Sigmoid colon (tissue), 7 donors: ENCODE data around the gene LRRN4. TPM values are rescaled to one million over a fixed set of nuclear protein-coding genes. Genes with fewer than 3 reads are reported as not detected.

Source experiments
- DNase-seq: peaks from one replicate; pipeline ENCODE4 v3.0.0-alpha.2; 2019
- H3K27ac ChIP-seq, 4 donors: fragments of 200-600 bp; sonication (generic); one replicate each; pipeline ENCODE4 v1.5.1; 2016 to 2019; ENCODE audit warnings: mild to moderate bottlenecking in 1 of 4
- H3K27me3 ChIP-seq, 3 donors: fragments of 200-600 bp; sonication (generic); one replicate each; pipeline ENCODE4 v1.5.1; 2019; ENCODE audit warnings: mild to moderate bottlenecking in 1 of 3
- H3K36me3 ChIP-seq, 4 donors: fragments of 200-600 bp; sonication (generic); one replicate each; pipeline ENCODE4 v1.5.1; 2016 to 2019
- H3K4me1 ChIP-seq, 4 donors: fragments of 200-600 bp; sonication (generic); one replicate each; pipeline ENCODE4 v1.5.1; 2017 to 2019
- H3K4me3 ChIP-seq, 4 donors: fragments of 200-600 bp; sonication (generic); one replicate each; pipeline ENCODE4 v1.5.1; 2017 to 2019; ENCODE audit warnings: mild to moderate bottlenecking in 2 of 4, moderate library complexity in 1 of 4
- H3K9me3 ChIP-seq, 4 donors: fragments of 200-600 bp in 3 of 4; sonication (generic) in 3 of 4; one replicate each; pipeline versions ENCODE4 v1.5.1 to v1.6.1; 2013 to 2019
- EP300 ChIP-seq, 4 donors: sonication (generic); formaldehyde crosslinking; IDR thresholded peaks; one replicate each; pipeline ENCODE4 v1.6.1; 2017; ENCODE audit warnings: antibody characterized with exemption in 4 of 4
- POLR2A ChIP-seq, 2 donors: fragments of 450-650 bp; IDR thresholded peaks; one replicate each; pipeline ENCODE4 v1.6.1; 2016; ENCODE audit warnings: antibody characterized with exemption in 2 of 2, mild to moderate bottlenecking in 2 of 2, moderate library complexity in 2 of 2
- POLR2AphosphoS5 ChIP-seq, 4 donors: sonication (generic); formaldehyde crosslinking; IDR thresholded peaks; one replicate each; pipeline ENCODE4 v1.6.1; 2017; ENCODE audit warnings: antibody characterized with exemption in 4 of 4
- WGBS, 2 donors: extraction: QIAGEN DNeasy Blood & Tissue Kit; methylation state at CpG; one replicate each; pipeline ENCODE4 v1.1.7; 2013; 5-methylcytosine and 5-hydroxymethylcytosine counted together
- intact Hi-C: fragments of 100-400 bp; cut with DNase I; formaldehyde crosslinking; loops from one replicate; pipeline ENCODE4 v1.15.1; 2023
- polyA plus RNA-seq, 3 donors: library from polyadenylated mRNA; stranded (reverse); fragments of 200-250 nt; gene quantifications; one replicate each; pipeline ENCODE4 v1.2.3, GENCODE V29; 2013
- total RNA-seq, 4 donors: library from RNA; depleted of rRNA; stranded (reverse); fragments of >200 nt; gene quantifications; one replicate each; pipeline ENCODE4 v1.1.0, GENCODE V29; 2016
- TF ChIP-seq, protein P1 (sequence below), 4 experiments: fragments of 450-650 bp in 3 of 4; fragments of 200-600 bp in 1 of 4; IDR thresholded peaks; one replicate each; pipeline ENCODE4 v1.5.1; 2016 to 2019; ENCODE audit warnings: antibody characterized with exemption in 4 of 4, mild to moderate bottlenecking in 3 of 4, moderate library complexity in 2 of 4
- donor health status: healthy with polysubstance abuse.
- donor health status: Bipolar disorder and iron deficiency.
- donor health status: healthy.

LRRN4 gene
- total and polyA plus RNA-seq, 7 donors: 0.04 to 0.16 TPM; not detected in 5

DNA sequence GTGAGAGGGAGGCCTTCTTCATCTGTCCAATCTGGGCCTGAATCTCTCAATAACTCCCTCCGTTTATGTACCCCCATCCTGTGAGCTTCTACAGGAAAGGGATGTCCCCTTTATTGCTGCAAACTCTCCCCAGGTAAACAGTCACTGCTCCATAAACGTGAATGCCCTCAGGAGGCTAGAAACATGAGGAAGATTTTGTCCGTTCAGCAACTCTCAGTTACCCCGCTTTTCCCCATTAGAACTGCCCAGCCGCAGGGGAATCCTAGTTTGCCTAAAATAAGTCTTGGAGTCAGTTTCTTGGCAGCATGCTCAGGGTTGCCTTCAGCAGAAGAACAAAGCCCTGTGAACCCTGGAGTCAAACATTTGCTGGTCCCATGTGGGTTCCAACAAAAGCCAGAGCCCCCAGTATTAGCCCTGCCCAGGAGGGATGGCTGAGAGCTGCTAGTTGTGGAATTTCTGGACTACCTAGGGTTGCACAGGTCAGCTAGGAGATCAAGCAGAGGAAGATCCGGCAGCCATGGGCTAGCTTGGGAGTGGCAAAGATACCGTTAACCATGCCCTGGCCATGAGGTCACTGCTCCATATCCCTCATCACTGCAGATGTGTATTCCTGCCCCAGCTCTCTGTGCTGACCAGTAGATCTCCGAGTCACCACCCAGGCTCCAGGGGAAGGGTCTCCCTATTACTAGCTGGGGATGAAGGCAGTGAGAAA lies 640 bp downstream of the LRRN4 start:
- Histone ChIP-seq H3K36me3 (no peaks in the 10 kb centered on the region), H3K27ac (no peak overlapping the region), H3K27me3 (peaks cover 3 to 51% (median 15%) of the 10 kb centered on the region in 3 donors), H3K4me1 (peaks cover 0 to 14% (median 9%) of the 10 kb centered on the region in 4 donors), H3K4me3 (no peak overlapping the region), H3K9me3 (no peaks in the 10 kb centered on the region)
- DNase-seq: no peak
- no peak for TF ChIP-seq POLR2AphosphoS5 (IDR thresholded peaks at IDR 0.05)
- TF ChIP-seq EP300 (IDR thresholded peaks at IDR 0.05): no peak
- no peak for TF ChIP-seq POLR2A (IDR thresholded peaks at IDR 0.05)
- TF ChIP-seq, protein P1, sequence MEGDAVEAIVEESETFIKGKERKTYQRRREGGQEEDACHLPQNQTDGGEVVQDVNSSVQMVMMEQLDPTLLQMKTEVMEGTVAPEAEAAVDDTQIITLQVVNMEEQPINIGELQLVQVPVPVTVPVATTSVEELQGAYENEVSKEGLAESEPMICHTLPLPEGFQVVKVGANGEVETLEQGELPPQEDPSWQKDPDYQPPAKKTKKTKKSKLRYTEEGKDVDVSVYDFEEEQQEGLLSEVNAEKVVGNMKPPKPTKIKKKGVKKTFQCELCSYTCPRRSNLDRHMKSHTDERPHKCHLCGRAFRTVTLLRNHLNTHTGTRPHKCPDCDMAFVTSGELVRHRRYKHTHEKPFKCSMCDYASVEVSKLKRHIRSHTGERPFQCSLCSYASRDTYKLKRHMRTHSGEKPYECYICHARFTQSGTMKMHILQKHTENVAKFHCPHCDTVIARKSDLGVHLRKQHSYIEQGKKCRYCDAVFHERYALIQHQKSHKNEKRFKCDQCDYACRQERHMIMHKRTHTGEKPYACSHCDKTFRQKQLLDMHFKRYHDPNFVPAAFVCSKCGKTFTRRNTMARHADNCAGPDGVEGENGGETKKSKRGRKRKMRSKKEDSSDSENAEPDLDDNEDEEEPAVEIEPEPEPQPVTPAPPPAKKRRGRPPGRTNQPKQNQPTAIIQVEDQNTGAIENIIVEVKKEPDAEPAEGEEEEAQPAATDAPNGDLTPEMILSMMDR (IDR thresholded peaks at IDR 0.05): no peak
- intact Hi-C loops: no loop called here
- 62 to 69% methylated on average over 8 of the region's 8 CpGs for WGBS, 2 donors

DNA sequence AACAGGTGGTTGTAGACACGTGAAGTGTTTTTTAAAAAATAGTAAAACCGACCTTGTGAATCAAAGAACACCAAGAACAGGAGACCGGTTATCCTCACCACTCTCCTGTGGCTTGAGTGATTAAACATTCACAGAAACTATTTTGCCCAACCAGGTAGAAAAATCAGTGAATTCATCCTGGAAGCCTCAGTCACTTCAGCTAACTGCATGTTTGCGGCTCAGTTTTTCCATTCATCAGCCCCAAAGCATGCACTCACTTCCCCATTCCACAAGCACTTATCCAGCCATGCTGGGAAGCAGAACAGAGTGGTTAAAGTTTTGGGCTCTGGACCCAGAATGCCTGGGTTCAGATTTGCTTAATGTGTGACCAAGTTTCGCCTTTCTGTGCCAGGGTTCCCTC lies 2.4 kb downstream of the LRRN4 start:
- H3K36me3 ChIP-seq: no peaks in the 10 kb centered on the region
- no peak for TF ChIP-seq EP300 (IDR thresholded peaks at IDR 0.05)
- no peak for TF ChIP-seq POLR2AphosphoS5 (IDR thresholded peaks at IDR 0.05)
- no peak for DNase-seq
- no peaks in the 10 kb centered on the region for H3K9me3 ChIP-seq
- intact Hi-C loops: no loop called here
- no peak overlapping the region for H3K27ac ChIP-seq
- H3K4me3 ChIP-seq: peak overlapping the region in 1 of 4 donors; percentile 23
- H3K4me1 ChIP-seq: peaks cover 0 to 14% (median 9%) of the 10 kb centered on the region in 4 donors
- WGBS, 2 donors: 55 to 72% methylated on average over 5 of the region's 5 CpGs
- peaks cover 3 to 45% (median 15%) of the 10 kb centered on the region in 3 donors for H3K27me3 ChIP-seq

DNA sequence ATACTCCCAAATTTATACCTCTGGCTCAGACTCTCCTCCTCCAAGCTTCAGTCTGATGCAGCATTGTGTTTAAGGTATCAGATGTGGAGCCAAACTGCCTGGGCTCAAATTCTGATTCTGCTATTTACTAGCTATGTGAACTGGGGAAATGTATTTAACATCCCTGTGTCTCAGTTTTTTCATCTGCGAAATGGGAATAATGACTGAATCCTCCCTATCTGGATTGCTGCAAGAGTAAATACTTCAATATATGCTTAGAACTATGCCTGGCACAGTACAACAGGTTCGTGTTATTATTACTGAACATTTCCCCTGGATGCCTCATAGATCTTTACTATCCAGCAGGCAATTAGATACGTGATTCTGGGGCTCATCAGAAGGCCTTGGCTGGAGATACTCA lies 5.5 kb downstream of the LRRN4 start:
- TF ChIP-seq EP300 (IDR thresholded peaks at IDR 0.05) (no peak), POLR2AphosphoS5 (IDR thresholded peaks at IDR 0.05) (no peak), POLR2A (IDR thresholded peaks at IDR 0.05) (no peak)
- TF ChIP-seq, protein P1 (IDR thresholded peaks at IDR 0.05): no peak
- intact Hi-C loops: no loop called here
- WGBS, 2 donors: 90% methylated on average over 3 of the region's 3 CpGs

DNA sequence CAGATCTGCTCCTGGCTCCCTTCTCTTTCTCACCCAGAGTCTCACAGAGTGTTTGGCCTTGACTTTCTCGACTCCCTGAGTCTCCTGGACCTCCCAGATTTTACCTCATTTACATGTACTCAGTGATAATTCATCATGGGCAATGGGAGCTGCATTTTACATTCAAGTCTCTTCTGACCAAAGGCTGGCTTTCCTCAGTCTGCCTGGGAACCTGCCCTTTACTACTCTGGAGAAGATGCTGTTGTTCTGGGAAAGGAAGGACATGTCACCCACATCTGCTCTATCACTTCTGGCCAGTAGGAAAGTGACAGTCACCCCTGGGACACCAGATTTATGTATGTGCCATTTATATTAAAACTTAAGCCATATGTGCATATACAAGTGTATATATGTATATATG lies 7.4 kb downstream of the LRRN4 start:
- TF ChIP-seq EP300 (IDR thresholded peaks at IDR 0.05): no peak
- no peak for TF ChIP-seq POLR2AphosphoS5 (IDR thresholded peaks at IDR 0.05)
- TF ChIP-seq, protein P1 (IDR thresholded peaks at IDR 0.05): no peak
- no peak for TF ChIP-seq POLR2A (IDR thresholded peaks at IDR 0.05)
- 45 to 72% methylated on average over 1 of the region's 1 CpG for WGBS, 2 donors

More for the DNA sequence above, 5.5 kb downstream of the LRRN4 start:
- no peak overlapping the region for H3K27ac ChIP-seq
- no peaks in the 10 kb centered on the region for H3K9me3 ChIP-seq
- peaks cover 3 to 28% (median 11%) of the 10 kb centered on the region in 3 donors for H3K27me3 ChIP-seq
- H3K4me3 ChIP-seq: no peak overlapping the region
- peaks cover 0 to 14% (median 9%) of the 10 kb centered on the region in 4 donors for H3K4me1 ChIP-seq
- no peak for DNase-seq
- H3K36me3 ChIP-seq: no peaks in the 10 kb centered on the region

DNA sequence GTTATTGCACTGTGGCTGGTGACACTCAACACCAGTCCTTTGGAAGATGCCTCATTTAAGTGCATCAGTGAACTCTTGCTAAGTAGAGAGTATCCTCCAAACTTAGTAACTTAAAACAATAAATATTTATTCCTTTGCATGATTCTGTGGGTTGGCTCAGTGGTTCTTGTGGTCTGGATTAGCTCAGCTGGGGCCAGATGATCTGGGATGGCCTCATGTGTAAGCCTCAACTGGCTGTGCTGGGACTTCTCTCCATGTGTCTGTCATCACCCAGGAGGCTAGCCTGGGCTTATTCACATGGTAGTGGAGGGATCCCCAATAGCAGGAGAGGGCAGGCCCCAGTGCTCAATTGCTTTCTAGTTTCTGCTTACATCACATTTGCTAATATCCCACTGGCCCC lies 8.3 kb downstream of the LRRN4 start:
- intact Hi-C loops: no loop called here
- Histone ChIP-seq H3K27me3 (no peaks in the 10 kb centered on the region), H3K4me1 (no peaks in the 10 kb centered on the region), H3K4me3 (no peak overlapping the region), H3K36me3 (peaks cover 6 to 18% (median 9%) of the 10 kb centered on the region in 4 donors), H3K9me3 (no peaks in the 10 kb centered on the region), H3K27ac (no peak overlapping the region)
- no peak for TF ChIP-seq POLR2A (IDR thresholded peaks at IDR 0.05)
- TF ChIP-seq, protein P1 (IDR thresholded peaks at IDR 0.05): no peak
- TF ChIP-seq EP300 (IDR thresholded peaks at IDR 0.05): no peak
- TF ChIP-seq POLR2AphosphoS5 (IDR thresholded peaks at IDR 0.05): no peak
- no peak for DNase-seq

More for the DNA sequence above, 7.4 kb downstream of the LRRN4 start:
- Histone ChIP-seq H3K4me1 (no peaks in the 10 kb centered on the region), H3K27ac (no peak overlapping the region), H3K36me3 (peaks cover 0 to 9% (median 4%) of the 10 kb centered on the region in 4 donors), H3K4me3 (no peak overlapping the region), H3K9me3 (no peaks in the 10 kb centered on the region), H3K27me3 (peaks cover 0 to 8% (median 0%) of the 10 kb centered on the region in 3 donors)
- intact Hi-C loops: no loop called here
- no peak for DNase-seq
